ENCODE data around the gene MCU.

The MCU gene

DNA sequence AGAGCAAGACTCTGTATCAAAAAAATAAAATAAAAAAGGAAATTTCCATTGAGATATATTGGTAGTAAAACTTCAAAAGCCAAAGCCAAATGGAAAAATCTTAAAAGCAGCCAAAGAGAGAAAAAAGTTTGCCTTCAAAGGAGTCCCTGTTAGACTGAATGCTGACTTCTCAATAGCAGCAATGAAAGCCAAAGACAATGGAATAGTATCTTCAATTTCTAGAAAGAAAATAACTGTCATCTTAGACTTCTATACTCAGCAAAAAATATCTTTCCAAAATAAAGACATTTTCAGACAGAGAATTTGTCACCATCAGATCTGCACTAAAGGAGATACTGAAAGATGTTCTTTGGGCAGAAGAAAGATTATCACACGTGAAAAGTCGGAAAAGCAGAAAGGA is 187.3 kb downstream of the MCU start:
- H3K27ac ChIP-seq (ENCODE audit: low read depth, low read length) = no peak overlapping the region
- H3K36me3 ChIP-seq (ENCODE audit: control insufficient read depth in 5 of 5, insufficient read depth in 5 of 5, low read length in 5 of 5) = peaks cover 2 to 12% (median 4%) of the 10 kb centered on the region in 5 donors
- no peaks in the 10 kb centered on the region for H3K27me3 ChIP-seq (ENCODE audit: control insufficient read depth in 5 of 5, insufficient read depth in 4 of 5, low read length in 5 of 5)
- H3K4me1 ChIP-seq (ENCODE audit: control insufficient read depth in 5 of 5, insufficient read depth in 5 of 5, low read length in 5 of 5) = no peaks in the 10 kb centered on the region
- H3K9me3 ChIP-seq (ENCODE audit: control insufficient read depth in 5 of 5, low read length in 5 of 5) = no peaks in the 10 kb centered on the region
- H3K9ac ChIP-seq (ENCODE audit: low read length in 5 of 5) = no peak overlapping the region
- no peak overlapping the region for H3K4me3 ChIP-seq (ENCODE audit: low read depth in 1 of 5, low read length in 5 of 5)

DNA sequence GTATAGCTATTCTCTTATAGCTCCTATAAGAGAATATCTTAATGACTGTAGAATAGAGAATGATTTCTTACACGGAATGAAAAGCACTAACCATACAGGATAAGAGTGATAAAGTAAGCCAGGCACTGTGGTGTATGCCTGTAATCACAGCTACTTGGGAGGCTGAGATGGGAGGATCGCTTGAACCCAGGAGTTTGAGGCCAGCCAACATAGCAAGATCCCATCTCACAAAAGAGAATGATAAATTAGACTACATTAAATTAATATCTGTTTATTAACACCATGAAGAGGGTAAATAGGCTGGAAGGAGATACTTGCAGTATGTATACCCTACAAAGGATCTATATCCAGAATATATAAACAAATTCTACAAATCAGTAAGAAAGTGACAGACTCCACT is 189.3 kb downstream of the MCU start:
- Histone ChIP-seq H3K4me3 (ENCODE audit: low read depth in 1 of 5, low read length in 5 of 5) (no peak overlapping the region), H3K27me3 (ENCODE audit: control insufficient read depth in 5 of 5, insufficient read depth in 4 of 5, low read length in 5 of 5) (no peaks in the 10 kb centered on the region), H3K36me3 (ENCODE audit: control insufficient read depth in 5 of 5, insufficient read depth in 5 of 5, low read length in 5 of 5) (peaks cover 10 to 27% (median 16%) of the 10 kb centered on the region in 5 donors), H3K9me3 (ENCODE audit: control insufficient read depth in 5 of 5, low read length in 5 of 5) (no peaks in the 10 kb centered on the region), H3K27ac (ENCODE audit: low read depth, low read length) (no peak overlapping the region), H3K9ac (ENCODE audit: low read length in 5 of 5) (no peak overlapping the region), H3K4me1 (ENCODE audit: control insufficient read depth in 5 of 5, insufficient read depth in 5 of 5, low read length in 5 of 5) (peaks cover 0 to 2% (median 0%) of the 10 kb centered on the region in 5 donors)

DNA sequence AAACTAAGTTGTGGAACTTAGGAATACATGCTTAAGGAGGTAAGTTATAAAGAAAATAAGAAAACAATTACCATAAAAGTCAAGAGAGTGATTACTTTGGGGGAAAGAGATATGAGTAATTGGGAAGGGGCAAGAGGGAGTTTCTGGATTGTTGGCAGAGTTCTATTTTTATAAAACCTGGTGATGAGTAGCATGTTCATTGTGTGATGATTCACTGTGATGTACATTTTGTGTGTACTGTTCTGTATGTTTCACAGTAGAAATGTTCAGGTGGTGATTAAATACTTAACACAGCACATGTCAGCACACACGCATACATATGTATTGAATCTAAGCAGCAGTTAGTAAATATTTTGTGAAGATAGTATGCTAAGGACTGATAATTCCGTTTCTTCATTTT is 191.9 kb downstream of the MCU start:
- Histone ChIP-seq H3K27me3 (ENCODE audit: control insufficient read depth in 5 of 5, insufficient read depth in 4 of 5, low read length in 5 of 5) (no peaks in the 10 kb centered on the region), H3K27ac (ENCODE audit: low read depth, low read length) (no peak overlapping the region), H3K9ac (ENCODE audit: low read length in 5 of 5) (no peak overlapping the region), H3K4me3 (ENCODE audit: low read depth in 1 of 5, low read length in 5 of 5) (no peak overlapping the region), H3K36me3 (ENCODE audit: control insufficient read depth in 5 of 5, insufficient read depth in 5 of 5, low read length in 5 of 5) (peaks cover 6 to 30% (median 21%) of the 10 kb centered on the region in 5 donors), H3K4me1 (ENCODE audit: control insufficient read depth in 5 of 5, insufficient read depth in 5 of 5, low read length in 5 of 5) (peaks cover 0 to 20% (median 2%) of the 10 kb centered on the region in 5 donors), H3K9me3 (ENCODE audit: control insufficient read depth in 5 of 5, low read length in 5 of 5) (no peaks in the 10 kb centered on the region)

GRCh38 chr10:72885953-72886352 is 194.0 kb downstream of the MCU start:
- Histone ChIP-seq H3K27me3 (ENCODE audit: control insufficient read depth in 5 of 5, insufficient read depth in 4 of 5, low read length in 5 of 5) (no peaks in the 10 kb centered on the region), H3K9ac (ENCODE audit: low read length in 5 of 5) (no peak overlapping the region), H3K36me3 (ENCODE audit: control insufficient read depth in 5 of 5, insufficient read depth in 5 of 5, low read length in 5 of 5) (peaks cover 6 to 29% (median 21%) of the 10 kb centered on the region in 5 donors)

GRCh38 chr10:72886621-72887020 is 194.7 kb downstream of the MCU start:
- no peak overlapping the region for H3K9ac ChIP-seq (ENCODE audit: low read length in 5 of 5)
- no peak overlapping the region for H3K4me3 ChIP-seq (ENCODE audit: low read depth in 1 of 5, low read length in 5 of 5)
- H3K36me3 ChIP-seq (ENCODE audit: control insufficient read depth in 5 of 5, insufficient read depth in 5 of 5, low read length in 5 of 5) = peaks cover 6 to 29% (median 21%) of the 10 kb centered on the region in 5 donors
- peak overlapping the region; percentile 43 for H3K27ac ChIP-seq (ENCODE audit: low read depth, low read length)
- H3K4me1 ChIP-seq (ENCODE audit: control insufficient read depth in 5 of 5, insufficient read depth in 5 of 5, low read length in 5 of 5) = peaks cover 0 to 20% (median 2%) of the 10 kb centered on the region in 5 donors
- no peaks in the 10 kb centered on the region for H3K27me3 ChIP-seq (ENCODE audit: control insufficient read depth in 5 of 5, insufficient read depth in 4 of 5, low read length in 5 of 5)
- H3K9me3 ChIP-seq (ENCODE audit: control insufficient read depth in 5 of 5, low read length in 5 of 5) = no peaks in the 10 kb centered on the region

More at GRCh38 chr10:72885953-72886352, 194.0 kb downstream of the MCU start:
- Histone ChIP-seq H3K4me3 (ENCODE audit: low read depth in 1 of 5, low read length in 5 of 5) (no peak overlapping the region), H3K27ac (ENCODE audit: low read depth, low read length) (no peak overlapping the region), H3K4me1 (ENCODE audit: control insufficient read depth in 5 of 5, insufficient read depth in 5 of 5, low read length in 5 of 5) (peaks cover 0 to 20% (median 2%) of the 10 kb centered on the region in 5 donors), H3K9me3 (ENCODE audit: control insufficient read depth in 5 of 5, low read length in 5 of 5) (no peaks in the 10 kb centered on the region)

- Histone ChIP-seq H3K27ac (ENCODE audit: low read depth, low read length) (peak overlapping the region; percentile 43), H3K4me3 (ENCODE audit: low read depth in 1 of 5, low read length in 5 of 5) (peak overlapping the region; percentile 21 to 60 (median 49)), H3K9me3 (ENCODE audit: control insufficient read depth in 5 of 5, low read length in 5 of 5) (no peaks in the 10 kb centered on the region), H3K9ac (ENCODE audit: low read length in 5 of 5) (no peak overlapping the region), H3K36me3 (ENCODE audit: control insufficient read depth in 5 of 5, insufficient read depth in 5 of 5, low read length in 5 of 5) (peaks cover 6 to 29% (median 21%) of the 10 kb centered on the region in 5 donors), H3K4me1 (ENCODE audit: control insufficient read depth in 5 of 5, insufficient read depth in 5 of 5, low read length in 5 of 5) (peaks cover 0 to 20% (median 2%) of the 10 kb centered on the region in 5 donors), H3K27me3 (ENCODE audit: control insufficient read depth in 5 of 5, insufficient read depth in 4 of 5, low read length in 5 of 5) (no peaks in the 10 kb centered on the region)
Observed at GRCh38 chr10:72887043-72887442, 195.1 kb downstream of the MCU start.

DNA sequence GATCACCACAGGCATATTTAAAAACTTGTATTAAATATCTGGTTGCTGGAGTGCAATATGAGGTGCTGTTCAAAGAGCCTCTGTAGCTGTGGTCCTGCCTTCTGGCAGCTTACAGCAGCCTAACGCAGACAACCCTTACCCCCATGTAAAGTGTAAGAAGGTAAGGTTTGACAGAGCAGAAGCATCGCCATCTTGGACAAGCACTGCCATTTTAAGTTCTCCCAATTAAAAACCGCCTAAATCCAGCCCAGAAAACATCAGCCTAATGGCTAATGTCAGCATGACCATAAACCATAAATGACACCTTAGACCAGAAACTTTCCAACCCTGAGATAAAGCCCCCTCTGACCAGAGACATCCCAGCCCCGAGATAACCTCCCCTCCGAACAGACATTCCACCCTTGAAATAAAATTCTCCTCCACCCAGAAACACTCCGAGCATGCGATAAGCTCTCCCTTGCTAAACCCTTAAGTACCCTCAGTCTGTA is 196.3 kb downstream of the MCU start:
- no peak overlapping the region for H3K9ac ChIP-seq (ENCODE audit: low read length in 5 of 5)
- peaks cover 6 to 29% (median 21%) of the 10 kb centered on the region in 5 donors for H3K36me3 ChIP-seq (ENCODE audit: control insufficient read depth in 5 of 5, insufficient read depth in 5 of 5, low read length in 5 of 5)
- H3K27me3 ChIP-seq (ENCODE audit: control insufficient read depth in 5 of 5, insufficient read depth in 4 of 5, low read length in 5 of 5) = no peaks in the 10 kb centered on the region
- peaks cover 0 to 20% (median 2%) of the 10 kb centered on the region in 5 donors for H3K4me1 ChIP-seq (ENCODE audit: control insufficient read depth in 5 of 5, insufficient read depth in 5 of 5, low read length in 5 of 5)
- H3K4me3 ChIP-seq (ENCODE audit: low read depth in 1 of 5, low read length in 5 of 5) = no peak overlapping the region
- no peaks in the 10 kb centered on the region for H3K9me3 ChIP-seq (ENCODE audit: control insufficient read depth in 5 of 5, low read length in 5 of 5)
- H3K27ac ChIP-seq (ENCODE audit: low read depth, low read length) = no peak overlapping the region

GRCh38 chr10:72889391-72889831 is 197.5 kb downstream of the MCU start:
- Histone ChIP-seq H3K27ac (ENCODE audit: low read depth, low read length) (no peak overlapping the region), H3K27me3 (ENCODE audit: control insufficient read depth in 5 of 5, insufficient read depth in 4 of 5, low read length in 5 of 5) (no peaks in the 10 kb centered on the region), H3K9ac (ENCODE audit: low read length in 5 of 5) (no peak overlapping the region), H3K36me3 (ENCODE audit: control insufficient read depth in 5 of 5, insufficient read depth in 5 of 5, low read length in 5 of 5) (peaks cover 6 to 25% (median 18%) of the 10 kb centered on the region in 5 donors), H3K4me3 (ENCODE audit: low read depth in 1 of 5, low read length in 5 of 5) (no peak overlapping the region), H3K4me1 (ENCODE audit: control insufficient read depth in 5 of 5, insufficient read depth in 5 of 5, low read length in 5 of 5) (peaks cover 0 to 20% (median 2%) of the 10 kb centered on the region in 5 donors), H3K9me3 (ENCODE audit: control insufficient read depth in 5 of 5, low read length in 5 of 5) (no peaks in the 10 kb centered on the region)

DNA sequence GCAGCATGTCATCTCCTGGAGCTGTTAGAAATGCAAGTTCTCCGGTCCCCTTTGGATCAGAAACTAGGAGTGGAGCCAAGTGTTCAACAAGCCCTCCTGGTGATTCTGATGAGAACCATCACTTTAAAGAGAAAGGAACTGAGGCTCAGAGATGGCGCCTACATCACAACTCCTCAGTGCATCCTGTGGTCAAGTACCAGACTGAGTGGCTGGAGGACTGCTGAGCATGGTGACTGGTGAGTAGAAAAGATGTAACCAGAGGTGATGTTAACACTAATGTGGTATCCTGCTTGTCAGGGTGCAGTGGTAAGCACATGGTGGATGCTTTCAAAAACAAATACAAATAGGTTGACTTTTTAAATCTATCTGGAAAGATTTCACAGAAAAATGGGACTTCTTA is 198.1 kb downstream of the MCU start:
- Histone ChIP-seq H3K36me3 (ENCODE audit: control insufficient read depth in 5 of 5, insufficient read depth in 5 of 5, low read length in 5 of 5) (peaks cover 0 to 21% (median 14%) of the 10 kb centered on the region in 5 donors), H3K27me3 (ENCODE audit: control insufficient read depth in 5 of 5, insufficient read depth in 4 of 5, low read length in 5 of 5) (no peaks in the 10 kb centered on the region), H3K9ac (ENCODE audit: low read length in 5 of 5) (no peak overlapping the region), H3K4me1 (ENCODE audit: control insufficient read depth in 5 of 5, insufficient read depth in 5 of 5, low read length in 5 of 5) (peaks cover 0 to 20% (median 2%) of the 10 kb centered on the region in 5 donors), H3K9me3 (ENCODE audit: control insufficient read depth in 5 of 5, low read length in 5 of 5) (no peaks in the 10 kb centered on the region), H3K27ac (ENCODE audit: low read depth, low read length) (no peak overlapping the region), H3K4me3 (ENCODE audit: low read depth in 1 of 5, low read length in 5 of 5) (no peak overlapping the region)

DNA sequence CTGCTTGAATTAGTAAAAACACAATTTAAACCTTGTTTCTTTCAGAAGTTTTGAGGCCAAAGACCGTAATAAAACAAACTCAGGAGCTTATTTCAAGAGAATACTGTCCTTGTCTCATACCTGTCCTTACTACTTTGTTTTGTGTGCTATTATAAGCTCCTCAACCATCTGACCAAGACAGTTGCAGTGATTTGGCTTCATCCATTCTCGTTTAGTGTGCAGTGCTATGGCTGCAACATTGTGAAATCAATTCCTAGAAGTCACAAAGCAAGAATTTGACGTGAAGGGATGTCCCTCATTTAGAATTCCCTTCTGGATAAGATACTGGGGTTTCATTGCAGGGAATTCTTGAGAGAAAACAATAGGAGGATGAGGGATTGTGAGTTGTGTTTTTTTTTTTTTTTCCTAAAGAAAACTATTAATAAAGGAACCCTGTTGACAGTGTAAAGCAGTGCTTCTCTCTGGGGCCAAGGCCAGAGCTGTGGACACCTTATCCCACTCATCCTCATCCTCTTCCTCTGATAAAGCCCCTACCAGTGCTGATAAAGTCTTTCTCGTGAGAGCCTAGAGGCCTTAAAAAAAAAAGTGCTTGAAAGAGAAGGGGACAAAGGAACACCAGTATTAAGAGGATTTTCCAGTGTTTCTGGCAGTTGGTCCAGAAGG is 201.3 kb downstream of the MCU start, which contains the start of gene OIT3:
TSS of gene OIT3 (plus strand) at position 604 of the 663 bp plus-strand sequence. CDS start 60 bp downstream, outside the sequence.
- no peak within 1 kb of the TSS for H3K27ac ChIP-seq (ENCODE audit: low read depth, low read length)
- no peaks in the 10 kb centered on the region for H3K4me1 ChIP-seq (ENCODE audit: control insufficient read depth in 5 of 5, insufficient read depth in 5 of 5, low read length in 5 of 5)
- H3K27me3 ChIP-seq (ENCODE audit: control insufficient read depth in 5 of 5, insufficient read depth in 4 of 5, low read length in 5 of 5) = no peaks in the 10 kb centered on the region
- H3K9me3 ChIP-seq (ENCODE audit: control insufficient read depth in 5 of 5, low read length in 5 of 5) = no peaks in the 10 kb centered on the region
- peaks cover 0 to 2% (median 0%) of the 10 kb centered on the region in 5 donors for H3K36me3 ChIP-seq (ENCODE audit: control insufficient read depth in 5 of 5, insufficient read depth in 5 of 5, low read length in 5 of 5)
- no peak within 1 kb of the TSS for H3K9ac ChIP-seq (ENCODE audit: low read length in 5 of 5)
- no peak within 1 kb of the TSS for H3K4me3 ChIP-seq (ENCODE audit: low read depth in 1 of 5, low read length in 5 of 5)
